Measurements from ENCODE around the gene PIK3R5.

The PIK3R5 gene

DNA sequence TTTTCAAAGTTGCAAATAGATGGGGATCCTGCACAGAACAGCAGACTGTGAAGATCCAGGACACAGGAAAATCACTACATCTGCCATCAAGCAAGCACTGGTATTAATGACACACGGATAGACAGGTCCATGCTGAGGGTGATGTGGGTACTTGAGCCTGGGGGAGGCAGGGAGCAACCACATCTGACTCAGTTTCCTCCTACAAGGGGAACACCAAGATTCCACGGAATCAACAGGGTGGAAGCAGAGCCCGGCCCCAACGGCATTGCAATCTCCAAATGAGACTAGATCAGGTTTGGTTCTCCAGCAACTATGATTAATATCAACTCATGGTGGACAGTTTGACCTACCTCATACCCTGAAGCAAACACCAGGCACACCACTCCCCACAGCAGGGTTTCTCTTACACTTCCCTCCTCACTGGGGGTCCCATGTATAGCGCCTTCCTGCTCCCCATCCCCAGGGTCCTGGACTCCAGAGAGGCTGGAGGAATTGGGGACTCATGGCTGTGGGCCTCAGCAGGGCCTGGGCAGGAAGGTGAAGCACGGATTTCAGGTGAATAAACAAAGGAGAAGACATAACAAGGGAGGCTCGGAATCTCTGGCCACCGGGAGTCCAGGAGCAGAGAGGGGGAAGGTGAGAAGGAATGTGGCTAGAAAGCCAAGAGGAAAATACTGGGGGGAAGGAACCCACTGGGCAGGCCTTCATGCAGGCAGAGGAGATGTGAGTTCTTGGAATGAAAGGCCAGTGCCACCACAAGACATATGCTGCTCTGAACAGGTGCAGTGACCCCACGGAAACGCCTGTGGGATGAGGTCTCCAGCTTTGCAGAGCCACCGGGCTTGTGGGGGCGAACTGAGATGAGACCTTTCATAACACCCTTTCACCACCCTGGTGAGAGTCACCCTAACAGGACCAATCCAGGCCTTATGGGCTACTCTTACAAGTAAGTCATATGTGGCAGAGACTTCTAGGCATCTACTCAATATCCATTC, 68.6 kb downstream of the PIK3R5 start:
- no peak for DNase-seq (ENCODE audit: low read depth)
- no peak overlapping the region for H3K4me3 ChIP-seq (ENCODE audit: low read length)
- TF ChIP-seq, protein P1, sequence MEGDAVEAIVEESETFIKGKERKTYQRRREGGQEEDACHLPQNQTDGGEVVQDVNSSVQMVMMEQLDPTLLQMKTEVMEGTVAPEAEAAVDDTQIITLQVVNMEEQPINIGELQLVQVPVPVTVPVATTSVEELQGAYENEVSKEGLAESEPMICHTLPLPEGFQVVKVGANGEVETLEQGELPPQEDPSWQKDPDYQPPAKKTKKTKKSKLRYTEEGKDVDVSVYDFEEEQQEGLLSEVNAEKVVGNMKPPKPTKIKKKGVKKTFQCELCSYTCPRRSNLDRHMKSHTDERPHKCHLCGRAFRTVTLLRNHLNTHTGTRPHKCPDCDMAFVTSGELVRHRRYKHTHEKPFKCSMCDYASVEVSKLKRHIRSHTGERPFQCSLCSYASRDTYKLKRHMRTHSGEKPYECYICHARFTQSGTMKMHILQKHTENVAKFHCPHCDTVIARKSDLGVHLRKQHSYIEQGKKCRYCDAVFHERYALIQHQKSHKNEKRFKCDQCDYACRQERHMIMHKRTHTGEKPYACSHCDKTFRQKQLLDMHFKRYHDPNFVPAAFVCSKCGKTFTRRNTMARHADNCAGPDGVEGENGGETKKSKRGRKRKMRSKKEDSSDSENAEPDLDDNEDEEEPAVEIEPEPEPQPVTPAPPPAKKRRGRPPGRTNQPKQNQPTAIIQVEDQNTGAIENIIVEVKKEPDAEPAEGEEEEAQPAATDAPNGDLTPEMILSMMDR (conservative IDR thresholded peaks at IDR 0.05; ENCODE audit: low read length): no peak

DNA sequence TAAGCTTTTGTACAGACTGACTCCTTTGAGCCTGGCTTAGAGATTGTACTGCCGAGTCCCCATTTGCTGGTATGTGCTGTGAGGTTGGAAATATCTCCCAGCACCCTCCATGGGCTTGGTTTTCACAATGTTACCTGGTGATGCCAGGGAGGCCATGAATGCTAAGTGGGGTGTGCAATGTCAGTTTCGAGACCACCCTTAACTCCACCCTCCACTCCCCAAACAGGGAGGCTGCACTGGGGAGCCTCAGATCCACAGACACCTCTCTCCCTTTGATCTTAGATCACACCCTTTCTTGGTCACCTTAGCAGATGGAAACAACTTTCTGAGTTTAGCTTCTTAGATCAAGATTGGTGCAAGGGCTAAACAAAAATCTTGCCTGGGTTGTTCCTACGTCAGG, 69.4 kb downstream of the PIK3R5 start:
- no peak for DNase-seq (ENCODE audit: low read depth)
- TF ChIP-seq, protein P1 (conservative IDR thresholded peaks at IDR 0.05; ENCODE audit: low read length): no peak

GRCh38 chr17:8894673-8895578, 70.6 kb downstream of the PIK3R5 start:
- TF ChIP-seq, protein P1 (conservative IDR thresholded peaks at IDR 0.05; ENCODE audit: low read length): peak; percentile 92
- peak overlapping the region; percentile 26 for H3K4me3 ChIP-seq (ENCODE audit: low read length)
- peak; percentile 74 for DNase-seq (ENCODE audit: low read depth)

More for the DNA sequence above, 69.4 kb downstream of the PIK3R5 start:
- H3K4me3 ChIP-seq (ENCODE audit: low read length): no peak overlapping the region

DNA sequence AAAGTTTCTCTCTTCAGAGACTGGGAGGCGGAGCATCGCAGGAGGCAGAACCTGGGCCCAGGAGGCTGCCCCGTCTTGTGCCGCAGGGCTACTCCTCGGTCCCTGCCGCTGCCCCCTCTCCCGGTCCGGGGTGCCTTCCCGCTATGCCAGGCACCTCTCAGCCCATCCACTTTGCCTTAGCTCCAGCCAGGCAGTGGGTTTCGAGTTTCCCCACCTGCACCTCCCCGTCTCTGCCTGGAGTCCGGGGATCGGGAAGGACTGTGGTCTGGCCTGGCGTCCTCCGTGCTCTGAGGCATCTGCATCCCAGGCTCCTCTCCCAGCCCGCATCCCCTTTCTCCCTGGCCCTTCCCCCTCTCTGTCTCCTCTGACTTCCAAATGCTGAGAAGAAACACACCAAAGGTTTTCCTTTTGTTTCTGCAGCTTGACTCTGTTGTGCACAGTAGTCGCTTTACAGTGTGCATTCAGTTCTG, 71.3 kb downstream of the PIK3R5 start:
- DNase-seq (ENCODE audit: low read depth): no peak
- peak overlapping the region; percentile 26 for H3K4me3 ChIP-seq (ENCODE audit: low read length)
- TF ChIP-seq, protein P1 (conservative IDR thresholded peaks at IDR 0.05; ENCODE audit: low read length): no peak

DNA sequence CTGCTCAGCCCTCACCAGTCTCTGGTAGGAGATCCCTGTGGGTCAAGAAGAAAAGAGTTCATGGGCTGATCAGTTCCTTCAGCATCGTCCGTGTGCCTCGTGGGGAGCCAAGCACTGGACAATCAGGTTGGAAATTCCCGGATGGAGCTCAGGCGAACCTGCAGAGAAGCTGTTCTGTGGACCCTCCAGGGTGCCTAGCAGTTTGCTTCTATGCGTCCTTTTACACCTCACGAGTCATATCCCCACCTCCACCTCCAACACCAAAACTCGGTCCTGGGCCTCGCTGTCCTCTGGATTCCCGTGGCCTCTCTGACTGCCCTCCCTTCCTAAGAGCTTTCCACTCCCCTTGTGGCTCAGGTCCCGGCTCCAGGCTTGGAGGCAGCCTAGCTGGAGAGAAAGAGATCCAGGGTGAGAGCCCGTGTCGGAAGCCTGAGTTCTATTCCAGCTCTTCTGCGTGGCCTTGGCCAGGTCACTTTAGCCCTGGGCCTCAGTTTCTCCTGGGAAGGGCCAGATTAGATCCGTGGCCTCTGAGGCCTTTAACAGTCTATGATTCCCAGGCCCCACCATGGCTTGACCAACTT, 71.8 kb downstream of the PIK3R5 start:
- no peak for DNase-seq (ENCODE audit: low read depth)
- TF ChIP-seq, protein P1 (conservative IDR thresholded peaks at IDR 0.05; ENCODE audit: low read length): no peak
- H3K4me3 ChIP-seq (ENCODE audit: low read length): no peak overlapping the region

DNA sequence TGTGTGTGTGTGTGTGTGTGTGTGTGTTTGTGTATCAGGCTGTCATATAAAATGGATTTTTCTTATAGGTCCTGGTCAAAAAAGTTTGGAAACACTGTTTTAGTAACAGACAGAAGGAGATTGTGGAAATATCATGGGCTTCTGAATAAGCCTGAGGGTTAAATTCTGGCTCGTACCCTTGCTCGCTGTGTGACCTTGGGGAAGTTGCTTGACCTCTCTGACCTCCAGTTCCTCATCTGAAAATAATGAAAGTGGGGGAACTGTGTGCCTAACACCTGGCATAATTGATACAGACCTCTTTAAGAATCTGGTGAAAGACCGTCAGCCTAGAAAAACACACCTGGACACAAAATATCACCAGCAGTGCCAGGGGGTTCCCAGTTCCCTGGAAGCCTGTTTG, 72.4 kb downstream of the PIK3R5 start:
- TF ChIP-seq, protein P1 (conservative IDR thresholded peaks at IDR 0.05; ENCODE audit: low read length): no peak
- no peak for DNase-seq (ENCODE audit: low read depth)
- no peak overlapping the region for H3K4me3 ChIP-seq (ENCODE audit: low read length)

All from AG10803 (cell line).